Smooth muscle cell (in vitro differentiated cells): Measurements from ENCODE around the gene MTA1. TPM values are rescaled to one million over a fixed set of nuclear protein-coding genes. Genes with fewer than 3 reads are reported as not detected.

ENCODE experiments used
- DNase-seq: peaks from one replicate; lab custom pipeline; 2025; ENCODE audit not compliant: unreplicated experiment; lab: John Stamatoyannopoulos, UW
- H2AFZ ChIP-seq: fragments of 200-600 bp; sonication (generic); 2 replicates; pipeline ENCODE4 v1.6.0; 2016; ENCODE audit warnings: antibody characterized with exemption, low read depth, mild to moderate bottlenecking
- H3F3A ChIP-seq: fragments of 200-600 bp; sonication (generic); 2 replicates; pipeline ENCODE4 v1.6.0; 2017; ENCODE audit warnings: antibody characterized with exemption, low read depth
- H3K27ac ChIP-seq: fragments of 200-600 bp; sonication (generic); 2 replicates; pipeline ENCODE4 v1.5.1; 2016; ENCODE audit warnings: low read depth, mild to moderate bottlenecking
- H3K27me3 ChIP-seq: fragments of 200-600 bp; sonication (generic); 2 replicates; pipeline ENCODE4 v1.6.1; 2016; ENCODE audit warnings: low read depth, mild to moderate bottlenecking
- H3K36me3 ChIP-seq: fragments of 200-600 bp; sonication (generic); 2 replicates; pipeline ENCODE4 v1.5.1; 2016; ENCODE audit warnings: low read depth
- H3K4me1 ChIP-seq: fragments of 200-600 bp; sonication (generic); 2 replicates; pipeline ENCODE4 v1.5.1; 2016; ENCODE audit warnings: low read depth
- H3K4me2 ChIP-seq: fragments of 200-600 bp; sonication (generic); 2 replicates; pipeline ENCODE4 v1.6.0; 2016; ENCODE audit warnings: mild to moderate bottlenecking
- H3K4me3 ChIP-seq: fragments of 200-600 bp; sonication (generic); 2 replicates; pipeline ENCODE4 v1.5.1; 2016; ENCODE audit warnings: mild to moderate bottlenecking
- H3K79me2 ChIP-seq: fragments of 200-600 bp; sonication (generic); 2 replicates; pipeline ENCODE4 v1.6.0; 2016; ENCODE audit warnings: low read depth, mild to moderate bottlenecking
- H3K9ac ChIP-seq: fragments of 200-600 bp; sonication (generic); 2 replicates; pipeline ENCODE4 v1.6.0; 2016; ENCODE audit warnings: low read depth
- H3K9me3 ChIP-seq: fragments of 200-600 bp; sonication (generic); replicated peaks from 2 replicates; pipeline ENCODE4 v1.5.1; 2016; ENCODE audit warnings: low read depth
- H4K20me1 ChIP-seq: fragments of 200-600 bp; sonication (generic); 2 replicates; pipeline ENCODE4 v1.6.0; 2016; ENCODE audit warnings: low read depth
- CTCF ChIP-seq: fragments of 200-600 bp; sonication (generic); IDR thresholded peaks from 2 replicates; pipeline ENCODE4 v1.5.1; 2017; ENCODE audit warnings: borderline replicate concordance, mild to moderate bottlenecking, antibody characterized with exemption; ENCODE audit not compliant: insufficient read depth, poor library complexity, severe bottlenecking
- WGBS: methylation state at CpG from one replicate; pipeline ENCODE4 v1.1.7; 2016; ENCODE audit warnings: low lambda C conversion rate; 5-methylcytosine and 5-hydroxymethylcytosine counted together
- polyA plus RNA-seq: library from polyadenylated mRNA; unstranded; fragments of >200 nt; fragmentation: Nextera tagmentation; extraction: Ambion mirVana; gene quantifications from 2 replicates; pipeline ENCODE4 v1.2.1, GENCODE V29; 2016
- total RNA-seq: library from RNA; depleted of rRNA; stranded (reverse); fragments of >200 nt; gene quantifications from 2 replicates; pipeline ENCODE4 v1.2.3, GENCODE V29; 2014

The MTA1 gene
- total and polyA plus RNA-seq, 2 experiments from 2014 or later, result 41.3 to 48.7 TPM

GRCh38 chr14:105467249-105467941, 47.8 kb downstream of the MTA1 start:
- peaks cover 10% of the 10 kb centered on the region for H4K20me1 ChIP-seq
- no peaks in the 10 kb centered on the region for H3K79me2 ChIP-seq
- H3K4me3 ChIP-seq, result no peak overlapping the region
- no peaks in the 10 kb centered on the region for H3F3A ChIP-seq
- no peak for TF ChIP-seq CTCF
- no peaks in the 10 kb centered on the region for H3K36me3 ChIP-seq
- no peak overlapping the region for H3K27ac ChIP-seq
- no peak overlapping the region for H2AFZ ChIP-seq
- no peaks in the 10 kb centered on the region for H3K9me3 ChIP-seq
- no peaks in the 10 kb centered on the region for H3K4me1 ChIP-seq
- H3K9ac ChIP-seq, result no peak overlapping the region
- no peak for DNase-seq
- no peak overlapping the region for H3K4me2 ChIP-seq
- 80% methylated on average over 19 of the region's 20 CpGs for WGBS
- H3K27me3 ChIP-seq, result no peaks in the 10 kb centered on the region

- Histone ChIP-seq H3K9ac (no peak overlapping the region), H3K79me2 (no peaks in the 10 kb centered on the region), H3K4me1 (no peaks in the 10 kb centered on the region), H3K4me2 (no peak overlapping the region), H3K27me3 (no peaks in the 10 kb centered on the region), H3F3A (no peaks in the 10 kb centered on the region), H3K4me3 (no peak overlapping the region), H3K36me3 (no peaks in the 10 kb centered on the region), H4K20me1 (peaks cover 10% of the 10 kb centered on the region), H3K9me3 (no peaks in the 10 kb centered on the region), H2AFZ (no peak overlapping the region), H3K27ac (no peak overlapping the region)
- DNase-seq, result no peak
- TF ChIP-seq CTCF, result no peak
- 96% methylated on average over 22 of the region's 22 CpGs for WGBS
Observed at GRCh38 chr14:105467942-105468471, 48.4 kb downstream of the MTA1 start.

- Histone ChIP-seq H3K9ac (no peak overlapping the region), H2AFZ (no peak overlapping the region), H3K4me3 (no peak overlapping the region), H3K4me1 (peaks cover 4% of the 10 kb centered on the region), H3K9me3 (no peaks in the 10 kb centered on the region), H3K27me3 (no peaks in the 10 kb centered on the region), H3K79me2 (no peaks in the 10 kb centered on the region), H4K20me1 (peaks cover 10% of the 10 kb centered on the region), H3K4me2 (no peak overlapping the region), H3F3A (no peaks in the 10 kb centered on the region), H3K36me3 (no peaks in the 10 kb centered on the region), H3K27ac (no peak overlapping the region)
- 97% methylated on average over 17 of the region's 19 CpGs for WGBS
- TF ChIP-seq CTCF, result no peak
- DNase-seq, result no peak
Observed at GRCh38 chr14:105468621-105469241, 49.1 kb downstream of the MTA1 start.
